Measurements from ENCODE around the gene NEO1.

NEO1 gene

GRCh38 chr15:73264881-73265280, 212.6 kb downstream of the NEO1 start:
- no peak for DNase-seq (ENCODE audit: low read depth)
- TF ChIP-seq, protein P1, sequence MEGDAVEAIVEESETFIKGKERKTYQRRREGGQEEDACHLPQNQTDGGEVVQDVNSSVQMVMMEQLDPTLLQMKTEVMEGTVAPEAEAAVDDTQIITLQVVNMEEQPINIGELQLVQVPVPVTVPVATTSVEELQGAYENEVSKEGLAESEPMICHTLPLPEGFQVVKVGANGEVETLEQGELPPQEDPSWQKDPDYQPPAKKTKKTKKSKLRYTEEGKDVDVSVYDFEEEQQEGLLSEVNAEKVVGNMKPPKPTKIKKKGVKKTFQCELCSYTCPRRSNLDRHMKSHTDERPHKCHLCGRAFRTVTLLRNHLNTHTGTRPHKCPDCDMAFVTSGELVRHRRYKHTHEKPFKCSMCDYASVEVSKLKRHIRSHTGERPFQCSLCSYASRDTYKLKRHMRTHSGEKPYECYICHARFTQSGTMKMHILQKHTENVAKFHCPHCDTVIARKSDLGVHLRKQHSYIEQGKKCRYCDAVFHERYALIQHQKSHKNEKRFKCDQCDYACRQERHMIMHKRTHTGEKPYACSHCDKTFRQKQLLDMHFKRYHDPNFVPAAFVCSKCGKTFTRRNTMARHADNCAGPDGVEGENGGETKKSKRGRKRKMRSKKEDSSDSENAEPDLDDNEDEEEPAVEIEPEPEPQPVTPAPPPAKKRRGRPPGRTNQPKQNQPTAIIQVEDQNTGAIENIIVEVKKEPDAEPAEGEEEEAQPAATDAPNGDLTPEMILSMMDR (IDR thresholded peaks at IDR 0.05; ENCODE audit: control insufficient read depth, insufficient read depth, low read depth, low read length, missing control alignments), result no peak

GRCh38 chr15:73265536-73266153, 213.4 kb downstream of the NEO1 start:
- TF ChIP-seq, protein P1 (IDR thresholded peaks at IDR 0.05; ENCODE audit: control insufficient read depth, insufficient read depth, low read depth, low read length, missing control alignments), result peak; percentile 66
- no peak for DNase-seq (ENCODE audit: low read depth)
- no peak overlapping the region for H3K4me3 ChIP-seq (ENCODE audit: control insufficient read depth, low read depth, low read length)

More at GRCh38 chr15:73264881-73265280, 212.6 kb downstream of the NEO1 start:
- no peak overlapping the region for H3K4me3 ChIP-seq (ENCODE audit: control insufficient read depth, low read depth, low read length)

- TF ChIP-seq, protein P1 (IDR thresholded peaks at IDR 0.05; ENCODE audit: control insufficient read depth, insufficient read depth, low read depth, low read length, missing control alignments), result no peak
- no peak overlapping the region for H3K4me3 ChIP-seq (ENCODE audit: control insufficient read depth, low read depth, low read length)
- no peak for DNase-seq (ENCODE audit: low read depth)
Measured at GRCh38 chr15:73268457-73268856, 216.2 kb downstream of the NEO1 start.

DNA sequence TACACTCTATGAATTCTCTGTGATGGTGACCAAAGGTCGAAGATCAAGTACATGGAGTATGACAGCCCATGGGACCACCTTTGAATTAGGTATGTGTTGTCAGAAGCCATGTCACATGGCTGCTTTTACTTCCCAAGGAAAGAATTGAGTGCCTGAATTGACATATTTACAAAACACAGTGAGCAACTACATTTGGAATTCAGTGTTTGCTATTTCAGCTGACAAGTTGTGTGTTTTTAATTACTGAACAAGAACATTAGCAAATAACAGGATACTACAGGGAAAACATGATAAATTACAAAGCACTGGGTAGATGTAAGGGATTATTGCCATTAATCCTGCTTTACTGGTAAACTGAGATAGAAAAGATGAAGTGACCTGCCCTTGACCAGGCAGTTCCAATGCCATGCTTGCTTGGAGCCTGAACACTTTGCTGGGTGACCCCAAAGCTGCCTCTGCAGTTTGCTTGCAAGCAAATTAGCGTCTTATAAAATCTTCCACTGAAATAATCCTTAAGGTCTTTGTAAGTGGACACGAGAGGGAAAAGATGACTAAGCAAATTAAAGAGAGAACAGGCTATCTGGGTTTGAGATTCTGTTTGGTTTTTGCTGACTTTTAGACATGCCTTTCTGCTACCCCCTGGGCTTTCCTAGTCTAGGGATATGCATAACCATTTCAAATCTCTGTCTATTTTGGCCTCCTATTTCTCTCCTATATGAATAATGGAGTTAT, 218.3 kb downstream of the NEO1 start:
- H3K4me3 ChIP-seq (ENCODE audit: control insufficient read depth, low read depth, low read length), result no peak overlapping the region
- TF ChIP-seq, protein P1 (IDR thresholded peaks at IDR 0.05; ENCODE audit: control insufficient read depth, insufficient read depth, low read depth, low read length, missing control alignments), result no peak
- no peak for DNase-seq (ENCODE audit: low read depth)

- peak; percentile 32 for DNase-seq (ENCODE audit: low read depth)
- TF ChIP-seq, protein P1 (IDR thresholded peaks at IDR 0.05; ENCODE audit: control insufficient read depth, insufficient read depth, low read depth, low read length, missing control alignments), result peak; percentile 86
- no peak overlapping the region for H3K4me3 ChIP-seq (ENCODE audit: control insufficient read depth, low read depth, low read length)
Measured at GRCh38 chr15:73273181-73274002, 221.1 kb downstream of the NEO1 start.

DNA sequence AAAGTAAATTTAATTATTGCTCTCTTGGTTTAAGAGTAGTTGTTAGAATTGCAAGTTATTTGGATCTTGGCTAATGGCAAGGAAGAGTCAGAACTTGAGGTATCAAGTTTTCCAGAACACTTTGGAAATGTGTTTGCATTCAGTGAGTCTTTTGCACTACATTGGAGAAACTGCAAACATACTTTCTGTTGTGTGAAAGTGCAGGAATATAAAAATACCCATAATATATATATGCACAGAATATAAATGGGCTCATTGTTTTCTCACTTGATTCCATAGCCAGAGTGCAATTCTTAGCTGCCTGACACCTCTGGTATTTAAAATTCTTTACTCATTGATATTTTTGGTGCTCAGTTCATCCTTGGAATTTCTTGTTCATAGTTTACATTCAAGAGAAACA, 223.6 kb downstream of the NEO1 start:
- no peak overlapping the region for H3K4me3 ChIP-seq (ENCODE audit: control insufficient read depth, low read depth, low read length)
- no peak for DNase-seq (ENCODE audit: low read depth)
- TF ChIP-seq, protein P1 (IDR thresholded peaks at IDR 0.05; ENCODE audit: control insufficient read depth, insufficient read depth, low read depth, low read length, missing control alignments), result no peak
